GM19452 (cell line): ENCODE measurements around the gene SRRM3.
"Not testable (repeated sequence)": the region's sequence is repeated elsewhere in the genome, so short reads cannot be mapped to it uniquely, and the experiment has no call there.

Experiments used
- ATAC-seq: cut with Tn5 transposase; IDR thresholded peaks from one replicate; pipeline ENCODE4 v1.9.1; 2021; ENCODE audit not compliant: unreplicated experiment

Gene SRRM3

GRCh38 chr7:76201732-76202665, at the start of gene SRRM3:
TSS of gene SRRM3 (plus strand) at chr7:76201896. CDS start at chr7:76235067, 33,171 bp downstream.
- ATAC-seq: no peak

- no peak for ATAC-seq
Observed at GRCh38 chr7:76151932-76152331, 49.8 kb upstream of the SRRM3 start.

- not testable (repeated sequence) for ATAC-seq
Observed at GRCh38 chr7:76153571-76154230, 48.0 kb upstream of the SRRM3 start.

GRCh38 chr7:76155938-76156337, 45.8 kb upstream of the SRRM3 start:
- no peak for ATAC-seq

GRCh38 chr7:76156992-76157685, 44.6 kb upstream of the SRRM3 start:
- not testable (repeated sequence) for ATAC-seq

GRCh38 chr7:76158416-76158815, 43.3 kb upstream of the SRRM3 start:
- ATAC-seq: not testable (repeated sequence)

- not testable (repeated sequence) for ATAC-seq
Observed at GRCh38 chr7:76162416-76163170, 39.1 kb upstream of the SRRM3 start.

GRCh38 chr7:76163812-76164211, 37.9 kb upstream of the SRRM3 start:
- ATAC-seq: not testable (repeated sequence)

- ATAC-seq: no peak
Observed at GRCh38 chr7:76165106-76165972, 36.4 kb upstream of the SRRM3 start.

GRCh38 chr7:76165973-76166403, 35.7 kb upstream of the SRRM3 start:
- no peak for ATAC-seq

GRCh38 chr7:76166404-76167255, 35.1 kb upstream of the SRRM3 start:
- ATAC-seq: peak; percentile 83

- no peak for ATAC-seq
Observed at GRCh38 chr7:76173566-76174205, 28.0 kb upstream of the SRRM3 start.

GRCh38 chr7:76176951-76177350, 24.7 kb upstream of the SRRM3 start:
- not testable (repeated sequence) for ATAC-seq

- ATAC-seq: no peak
Observed at GRCh38 chr7:76179686-76180085, 22.0 kb upstream of the SRRM3 start.

- ATAC-seq: no peak
Observed at GRCh38 chr7:76182225-76182960, 19.3 kb upstream of the SRRM3 start.

GRCh38 chr7:76185187-76185896, 16.4 kb upstream of the SRRM3 start:
- ATAC-seq: no peak

- ATAC-seq: no peak
Observed at GRCh38 chr7:76187272-76187671, 14.4 kb upstream of the SRRM3 start.
